GM11168 (cell line): ENCODE results near the gene CPNE6.

Experiments used
- in situ Hi-C: fragments of 300-500 bp; cut with MboI; formaldehyde crosslinking; loops from one replicate; pipeline ENCODE4 v1.12.0; 2022; ENCODE audit warnings: low sequenced_read_pairs; ENCODE audit not compliant: unreplicated experiment

Gene CPNE6

DNA sequence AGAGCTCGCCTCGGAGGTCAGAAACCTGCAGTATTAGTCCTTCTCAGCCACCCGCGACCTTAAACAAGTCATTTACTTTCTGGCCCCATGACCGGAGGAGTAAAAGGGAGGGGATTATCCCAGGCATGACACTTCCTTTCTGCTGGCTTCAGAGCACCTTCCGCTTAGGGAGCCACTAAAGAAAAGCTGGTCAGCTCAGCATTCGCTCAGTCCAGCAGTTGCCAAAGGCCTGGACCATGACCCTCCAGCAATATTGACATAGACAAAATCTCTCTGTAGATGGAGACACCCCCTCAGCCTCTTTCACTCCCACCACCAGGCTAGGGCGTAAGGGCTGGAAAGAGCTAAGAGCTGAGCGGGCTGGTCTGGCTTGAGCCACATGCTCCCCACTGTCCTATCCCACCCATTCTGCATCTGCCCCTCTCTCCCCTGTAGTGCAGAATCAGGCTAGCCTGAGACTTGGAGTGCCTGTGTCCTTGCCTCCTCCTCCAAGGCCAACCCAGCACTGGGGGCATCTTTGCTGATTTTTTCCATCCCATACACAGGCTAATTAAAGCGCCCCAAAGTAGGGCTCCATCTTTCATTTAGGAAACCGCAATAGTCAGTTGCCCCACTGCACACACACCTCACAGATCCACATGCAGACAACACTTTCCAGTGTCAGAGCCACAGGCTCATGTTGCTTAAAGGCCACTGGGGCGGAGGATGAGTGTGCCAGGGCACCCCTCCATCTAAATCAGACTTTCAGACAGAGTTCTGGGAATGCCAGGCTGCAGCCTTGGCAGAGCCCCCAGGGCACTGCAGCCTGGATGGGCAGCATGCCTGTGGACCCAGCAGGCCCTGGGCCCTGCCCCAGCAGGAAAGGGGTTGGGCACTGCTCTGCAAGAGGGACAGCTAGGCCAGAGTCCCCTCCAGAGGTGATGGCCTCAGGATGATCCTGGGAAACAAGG is 4.0 kb upstream of the CPNE6 start:
- in situ Hi-C loops: no loop called here

DNA sequence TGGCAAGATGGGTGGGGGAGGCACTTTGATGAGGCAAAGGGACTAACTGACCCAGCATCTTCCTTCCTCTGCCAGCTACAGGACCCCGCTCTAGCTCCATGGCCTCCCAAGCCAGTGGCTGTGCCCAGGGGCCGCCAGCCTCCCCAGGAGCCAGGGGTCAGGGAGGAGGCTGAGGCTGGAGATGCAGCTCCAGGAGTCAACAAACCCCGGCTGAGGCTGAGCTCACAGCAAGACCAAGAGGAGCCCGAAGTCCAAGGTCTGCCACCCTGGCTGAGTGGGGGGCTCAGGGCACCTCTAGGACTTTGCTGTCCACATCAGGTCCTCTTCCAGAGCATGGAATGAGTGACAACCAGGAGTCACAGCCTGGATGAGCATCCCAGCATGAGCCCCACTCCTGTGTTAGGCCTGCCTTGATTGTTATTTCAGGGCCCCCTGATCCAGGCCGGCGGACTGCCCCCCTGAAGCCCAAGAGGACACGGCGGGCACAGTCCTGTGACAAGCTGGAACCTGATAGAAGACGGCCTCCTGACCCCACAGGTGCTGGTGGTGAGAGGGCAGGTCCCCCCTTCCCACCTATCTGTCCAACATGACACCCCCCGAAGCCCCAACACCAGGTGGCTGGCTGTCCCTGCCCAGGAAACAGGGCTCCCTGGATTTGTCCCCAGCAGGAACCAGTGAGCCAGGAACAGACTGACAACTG is 2.5 kb upstream of the CPNE6 start:
- in situ Hi-C loops: no loop called here

DNA sequence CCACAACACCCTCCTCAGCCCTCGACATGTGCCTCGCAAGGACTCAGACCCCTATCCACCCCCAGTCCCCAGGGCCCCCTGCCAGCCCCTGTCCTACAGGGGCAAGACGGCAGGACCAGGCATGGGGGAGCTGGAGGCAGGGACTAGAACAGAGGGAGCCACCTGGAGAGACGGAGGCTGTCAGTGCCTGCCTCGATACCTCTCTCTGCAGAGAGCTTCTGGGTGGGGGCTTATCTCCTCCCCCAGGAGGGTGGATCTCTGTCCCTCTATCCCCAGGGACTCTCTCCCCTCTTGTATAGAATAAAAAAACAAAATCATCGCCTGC is 2.0 kb upstream of the CPNE6 start:
- in situ Hi-C loops: no loop called here

DNA sequence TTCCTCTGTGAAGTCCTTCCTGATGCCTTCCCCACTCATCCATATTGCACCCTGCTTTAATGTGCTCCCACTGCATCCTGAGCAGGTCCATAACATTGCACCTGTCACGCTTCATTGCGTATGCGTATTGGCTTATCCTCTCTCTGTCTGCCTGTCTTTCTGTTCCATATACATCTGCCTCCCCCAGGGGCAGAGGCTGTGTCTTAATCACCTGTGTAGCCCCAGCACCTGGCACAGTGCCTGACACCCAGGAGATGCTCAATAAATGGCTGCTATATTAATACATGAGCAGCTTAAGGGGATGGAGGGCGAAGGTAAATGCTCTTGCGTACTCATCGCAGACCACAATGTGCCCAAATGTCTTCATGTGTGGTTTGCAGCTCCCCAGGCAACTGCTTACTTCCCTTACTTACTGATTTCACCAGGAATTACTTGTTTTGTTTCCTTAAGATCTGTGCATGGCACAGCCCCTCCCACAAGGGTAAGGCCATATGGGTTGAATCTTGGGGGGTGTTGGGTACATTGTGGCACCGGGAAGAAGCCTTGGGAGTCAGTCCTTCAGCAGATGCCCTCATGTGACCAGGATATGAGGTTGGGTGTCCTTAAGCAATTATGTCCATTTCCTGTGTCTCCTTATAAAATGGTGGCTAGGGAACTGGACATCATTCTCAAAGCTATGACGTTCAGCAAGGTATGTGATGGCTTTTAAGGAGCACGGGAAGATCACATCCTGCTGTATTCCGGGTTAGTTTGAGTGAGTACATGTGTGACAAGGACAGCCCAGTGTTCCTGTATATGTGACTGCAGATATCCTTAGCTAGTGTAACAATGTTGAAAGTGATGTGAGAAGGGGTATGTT is 848 bp upstream of the CPNE6 start:
- in situ Hi-C loops: no loop called here

DNA sequence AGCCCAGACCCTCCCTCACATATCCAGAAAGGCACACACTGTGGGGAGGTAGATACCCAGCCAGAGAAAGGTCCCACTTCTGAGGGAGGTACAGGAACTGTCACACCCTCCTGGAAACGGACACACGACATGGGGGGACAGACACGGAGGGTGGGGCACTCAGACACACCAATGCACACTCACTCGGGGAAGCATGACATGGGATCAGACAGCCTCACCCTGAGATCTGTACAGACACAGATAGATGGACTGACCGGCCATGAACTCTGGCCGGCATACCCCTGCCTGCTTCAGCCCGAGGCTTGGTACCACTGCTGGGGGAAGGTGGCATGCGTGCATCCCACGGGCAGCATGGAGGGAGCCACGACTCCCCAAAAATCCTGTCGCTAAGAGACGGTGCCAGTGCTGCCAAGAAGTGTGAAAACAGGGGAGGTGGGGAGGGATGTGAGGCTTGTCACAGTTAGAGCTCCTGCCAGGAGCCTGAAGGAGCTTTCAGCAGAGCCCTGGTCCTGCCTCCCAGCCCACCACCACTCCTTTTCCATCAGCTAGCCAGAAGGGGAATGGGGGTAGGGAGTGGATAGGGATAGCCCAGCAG is 571 bp downstream of the CPNE6 start:
- in situ Hi-C loops: no loop called here

DNA sequence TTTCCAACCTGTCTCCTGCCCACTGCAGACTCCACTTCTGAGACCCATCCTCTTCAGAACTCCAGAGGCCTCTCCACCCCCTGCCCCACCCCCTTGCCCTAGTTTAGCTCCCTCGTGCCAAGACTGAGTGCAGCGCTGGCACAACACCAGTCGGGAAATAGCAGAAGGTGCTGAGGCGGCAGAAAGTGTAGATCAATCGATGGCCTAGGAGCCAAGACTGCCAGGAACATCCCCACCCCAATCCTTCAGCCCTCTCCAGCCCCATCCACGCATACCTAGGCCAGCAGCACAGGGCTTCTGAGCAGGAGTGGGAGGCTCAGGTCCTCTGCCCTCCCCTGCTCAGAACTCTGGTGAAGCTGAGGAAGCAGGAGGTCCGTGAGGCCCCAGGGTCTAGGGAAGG is 1.1 kb downstream of the CPNE6 start:
- in situ Hi-C loops: no loop called here

DNA sequence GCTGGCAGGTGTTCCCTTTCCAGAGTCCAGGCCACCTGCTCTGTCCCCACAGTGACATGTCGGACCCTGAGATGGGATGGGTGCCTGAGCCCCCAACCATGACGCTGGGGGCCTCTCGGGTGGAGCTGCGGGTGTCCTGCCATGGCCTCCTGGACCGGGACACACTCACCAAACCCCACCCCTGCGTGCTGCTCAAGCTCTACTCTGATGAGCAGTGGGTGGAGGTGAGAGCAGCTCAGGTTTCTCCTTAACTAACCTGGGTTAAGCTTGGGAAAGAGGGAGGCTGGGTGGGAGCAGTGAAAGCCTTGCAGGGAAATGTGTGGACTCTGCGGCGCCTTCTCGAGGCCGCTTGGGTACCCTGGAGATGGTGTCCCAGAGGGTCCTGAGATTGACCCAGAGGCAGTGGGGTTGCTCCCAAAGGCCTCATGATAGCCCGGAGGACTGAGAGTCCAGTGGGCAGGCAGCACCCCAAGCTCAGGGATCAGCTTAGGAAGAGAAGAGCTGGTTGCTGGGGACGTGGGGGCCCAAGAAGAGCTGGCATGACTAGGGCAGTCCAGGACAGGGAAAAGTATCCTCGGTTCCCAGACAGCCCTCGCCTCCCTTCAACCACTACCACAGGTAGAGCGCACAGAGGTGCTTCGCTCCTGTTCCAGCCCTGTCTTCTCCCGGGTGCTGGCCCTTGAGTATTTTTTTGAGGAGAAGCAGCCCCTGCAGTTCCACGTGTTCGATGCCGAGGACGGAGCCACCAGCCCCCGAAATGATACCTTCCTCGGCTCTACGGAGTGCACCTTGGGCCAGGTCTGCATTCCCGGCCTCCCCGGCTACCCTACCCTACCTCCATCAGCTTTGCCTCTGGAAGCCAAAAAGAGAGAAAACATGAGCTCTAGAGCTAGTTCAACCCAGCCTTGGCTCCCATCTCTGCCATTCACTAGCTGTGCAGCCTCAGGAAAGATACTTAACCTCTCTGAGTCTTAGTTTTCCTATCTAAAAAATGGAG is 1.8 kb downstream of the CPNE6 start:
- in situ Hi-C loops: no loop called here

DNA sequence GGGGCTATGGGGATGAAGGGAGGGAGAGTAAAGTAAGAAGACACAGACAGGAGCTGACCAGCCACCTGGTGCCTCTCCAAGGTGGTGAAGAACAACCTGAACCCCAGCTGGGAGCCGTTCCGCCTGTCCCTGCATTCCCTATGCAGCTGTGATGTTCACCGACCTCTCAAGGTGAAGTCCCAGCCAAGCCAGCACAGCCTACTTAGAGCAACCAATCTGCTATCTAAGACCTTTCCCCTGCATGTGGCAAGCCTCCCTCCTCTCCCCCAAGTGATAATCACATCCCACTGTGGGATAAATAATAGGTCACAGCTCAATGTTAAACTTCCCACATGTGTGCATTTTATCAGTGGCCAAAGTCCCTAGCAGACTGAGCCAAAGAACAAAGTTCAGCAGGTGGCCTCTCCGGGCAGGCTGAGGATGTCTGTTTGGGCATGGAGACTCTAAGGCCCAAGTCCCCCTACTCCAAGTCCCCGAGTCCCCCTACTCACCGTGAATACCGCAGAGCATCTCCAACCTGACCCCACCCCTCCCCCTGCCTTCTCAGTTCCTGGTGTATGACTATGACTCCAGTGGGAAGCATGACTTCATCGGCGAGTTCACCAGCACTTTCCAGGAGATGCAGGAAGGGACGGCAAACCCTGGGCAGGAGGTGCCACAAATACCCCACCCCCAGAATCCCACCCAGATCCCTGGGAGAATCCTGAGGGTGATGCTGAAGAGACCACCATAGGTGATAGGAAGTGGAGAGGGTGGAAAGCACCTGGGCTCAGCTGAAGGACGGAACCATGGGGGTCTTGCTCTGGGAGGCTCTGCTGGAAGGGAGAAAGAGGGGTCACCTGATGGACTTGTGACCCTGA is 3.5 kb downstream of the CPNE6 start:
- in situ Hi-C loops: loop anchor here (25.0 kb wide), 1 partner anchor 88 kb away; the partner anchor contains the start of gene DHRS4L2

DNA sequence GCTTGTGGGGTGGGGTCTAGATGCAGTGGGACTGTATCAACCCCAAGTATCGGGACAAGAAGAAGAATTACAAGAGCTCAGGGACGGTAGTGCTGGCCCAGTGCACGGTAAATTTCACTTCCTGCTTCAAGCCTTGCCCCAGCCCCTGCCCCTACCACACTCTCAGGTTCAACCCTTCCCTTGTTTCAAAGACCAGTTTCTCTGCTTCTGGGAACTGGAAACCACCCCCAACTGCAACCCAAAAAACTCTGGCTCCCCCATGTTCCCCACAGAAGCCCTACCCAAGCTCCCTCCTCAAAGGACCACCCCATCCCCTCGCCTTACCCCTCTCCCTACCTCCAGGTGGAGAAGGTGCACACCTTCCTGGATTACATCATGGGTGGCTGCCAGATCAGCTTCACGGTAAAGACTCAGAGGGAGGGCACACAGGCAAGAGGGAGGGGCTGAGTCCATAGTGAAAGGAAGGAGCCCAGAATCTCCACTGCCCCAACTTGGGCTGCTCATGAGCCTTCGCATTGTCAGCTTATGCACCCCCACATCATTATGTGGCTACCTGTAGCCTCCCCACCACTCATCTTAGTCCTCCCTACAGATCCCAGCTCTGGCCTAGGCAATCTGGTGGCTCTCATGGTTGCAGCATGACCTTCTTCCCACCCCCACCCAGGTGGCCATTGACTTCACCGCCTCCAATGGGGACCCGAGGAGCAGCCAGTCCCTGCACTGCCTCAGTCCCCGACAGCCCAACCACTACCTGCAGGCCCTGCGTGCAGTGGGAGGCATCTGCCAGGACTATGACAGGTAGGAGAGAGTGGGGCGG is 4.3 kb downstream of the CPNE6 start:
- in situ Hi-C loops: loop anchor here (25.0 kb wide), 1 partner anchor 88 kb away; the partner anchor contains the start of gene DHRS4L2

DNA sequence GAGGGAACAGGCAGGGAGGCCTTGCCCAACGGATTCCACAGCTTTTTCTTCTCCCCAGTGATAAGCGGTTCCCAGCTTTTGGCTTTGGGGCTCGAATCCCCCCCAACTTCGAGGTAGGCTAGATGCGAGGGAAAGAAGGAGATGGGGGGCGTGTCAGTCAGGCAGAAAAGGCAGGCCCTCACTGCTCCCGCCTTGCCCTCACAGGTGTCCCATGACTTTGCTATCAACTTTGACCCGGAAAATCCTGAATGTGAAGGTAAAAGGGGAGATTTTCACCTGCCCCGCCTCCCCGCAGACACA is 4.9 kb downstream of the CPNE6 start:
- in situ Hi-C loops: loop anchor here (25.0 kb wide), 1 partner anchor 89 kb away; the partner anchor contains the start of gene DHRS4L2

DNA sequence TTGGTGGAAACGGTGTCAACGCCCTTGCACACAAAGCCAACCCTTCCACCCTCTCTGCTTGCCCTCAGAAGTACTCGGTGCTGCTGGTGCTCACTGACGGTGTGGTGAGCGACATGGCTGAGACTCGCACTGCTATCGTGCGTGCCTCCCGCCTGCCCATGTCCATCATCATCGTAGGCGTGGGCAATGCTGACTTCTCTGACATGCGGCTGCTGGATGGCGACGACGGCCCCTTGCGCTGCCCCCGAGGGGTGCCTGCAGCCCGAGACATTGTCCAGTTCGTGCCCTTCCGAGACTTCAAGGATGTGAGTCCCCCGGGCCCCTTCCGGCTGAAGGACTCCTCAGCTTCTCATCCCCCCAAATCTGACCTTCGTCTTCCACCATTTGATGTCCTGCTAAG is 5.7 kb downstream of the CPNE6 start:
- in situ Hi-C loops: loop anchor here (25.0 kb wide), 1 partner anchor 90 kb away; the partner anchor contains the start of gene DHRS4L2

DNA sequence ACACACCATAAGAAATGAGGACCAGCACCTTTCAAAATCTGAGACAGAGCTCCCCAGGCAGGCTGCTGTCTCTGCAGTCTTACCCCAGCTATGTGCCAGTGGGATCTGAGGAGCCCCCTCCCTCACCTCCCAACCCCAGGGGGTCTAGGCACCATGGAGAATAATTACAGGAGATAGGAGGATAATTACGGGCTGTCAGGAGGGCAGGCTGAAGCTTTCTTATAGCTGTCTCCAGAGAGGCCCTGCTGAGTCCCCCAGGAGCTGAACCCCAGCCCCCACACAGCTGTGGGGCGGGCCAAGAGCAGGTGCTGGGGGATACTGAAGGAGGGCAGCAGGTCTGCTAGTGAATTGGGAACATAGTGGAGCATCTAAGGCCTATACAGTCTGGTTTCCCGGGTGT is 6.8 kb downstream of the CPNE6 start:
- in situ Hi-C loops: loop anchor here (25.0 kb wide), 1 partner anchor 91 kb away; the partner anchor contains the start of gene DHRS4L2

DNA sequence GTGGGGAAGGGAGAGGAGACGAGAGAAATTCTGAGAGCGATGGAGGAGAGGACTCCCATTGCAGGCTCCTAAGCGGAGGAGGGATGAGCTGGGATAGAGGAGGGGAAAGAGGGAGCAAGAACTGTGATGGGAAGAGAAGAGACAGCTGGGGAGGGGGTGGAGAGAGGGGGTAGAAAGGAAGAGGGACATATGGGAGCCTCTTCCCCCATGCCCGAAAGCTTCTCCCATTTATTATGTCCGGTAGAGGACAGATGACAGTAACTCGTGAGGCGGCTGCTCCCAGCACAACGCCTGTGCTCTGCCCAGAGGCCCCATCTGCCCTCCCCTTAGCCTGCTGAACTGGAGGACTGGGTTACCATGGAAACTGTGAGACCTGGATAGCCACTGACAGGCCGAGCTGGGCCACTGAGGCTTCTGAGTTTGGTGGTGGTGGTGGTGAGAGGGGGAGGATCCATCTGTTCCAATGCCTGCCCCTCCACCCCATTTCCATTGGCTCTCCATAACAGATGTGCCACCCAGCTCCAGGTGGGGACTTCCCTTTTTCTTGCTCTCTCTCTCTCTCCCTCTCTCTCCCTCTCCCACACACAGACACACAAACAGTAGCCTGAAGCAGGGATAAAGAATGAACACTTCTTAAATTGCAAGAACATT is 8.3 kb downstream of the CPNE6 start:
- in situ Hi-C loops: loop anchor here (25.0 kb wide), 1 partner anchor 92 kb away; the partner anchor contains the start of gene DHRS4L2

DNA sequence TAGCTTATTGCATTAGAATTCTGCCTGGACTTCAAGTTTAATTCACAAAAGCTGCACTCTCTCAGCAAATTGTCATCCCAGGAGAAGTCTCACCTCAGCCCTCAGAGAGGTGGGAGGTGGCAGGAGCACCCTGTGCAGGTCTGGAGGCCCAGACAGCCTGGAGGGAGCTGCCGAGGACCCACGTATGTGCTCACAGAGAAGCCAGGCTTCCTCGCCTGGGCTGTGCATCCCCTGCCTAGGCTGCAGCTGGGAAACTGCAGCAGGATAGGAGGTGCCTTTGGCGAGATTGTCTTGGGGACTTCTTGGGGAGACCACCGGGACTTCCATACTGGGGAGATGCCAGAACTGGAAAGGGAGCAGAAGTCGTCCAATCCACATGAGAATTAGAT is 8.8 kb downstream of the CPNE6 start:
- in situ Hi-C loops: loop anchor here (25.0 kb wide), 1 partner anchor 93 kb away; the partner anchor contains the start of gene DHRS4L2

DNA sequence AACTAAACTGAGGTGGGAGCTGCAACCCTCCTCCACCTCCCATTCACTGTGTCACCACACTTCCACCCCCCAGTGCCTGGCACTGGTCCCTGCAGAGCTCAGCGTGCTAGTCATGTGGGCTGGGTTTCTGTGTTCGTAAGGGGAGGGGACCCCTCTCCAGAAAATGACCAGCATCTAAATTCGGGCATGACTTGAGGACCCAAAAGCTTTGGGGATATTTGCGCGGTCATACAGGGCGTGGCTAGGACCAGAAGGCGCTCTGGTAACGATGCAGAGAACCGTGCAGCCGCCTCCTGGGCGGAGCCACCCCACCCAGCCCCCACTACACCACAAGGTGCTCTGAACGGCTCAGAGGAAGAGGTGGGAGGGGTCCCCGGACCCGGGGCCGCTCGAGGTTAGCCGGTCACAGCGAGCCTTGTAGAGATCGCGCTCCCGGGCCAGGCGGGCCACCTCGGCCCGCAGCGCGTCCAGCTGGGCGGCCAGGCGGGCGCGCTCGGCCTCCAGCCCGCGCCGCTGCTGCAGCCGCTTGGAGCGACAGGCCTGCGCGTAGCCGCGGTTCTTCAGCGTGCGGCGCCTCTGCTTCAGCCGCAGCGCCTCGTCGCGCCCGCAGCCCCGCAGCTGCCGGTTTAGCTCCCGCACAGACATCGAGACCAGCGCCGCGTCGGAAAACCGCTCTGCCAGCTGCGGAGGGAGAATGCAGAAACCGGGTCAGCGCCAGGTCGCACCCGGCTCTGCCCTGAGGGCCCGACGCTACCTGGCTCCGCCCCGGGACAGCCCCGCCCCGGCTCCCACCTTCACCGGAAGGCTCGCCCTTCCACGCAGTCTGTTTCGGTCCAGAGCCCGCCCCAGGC is 9.8 kb downstream of the CPNE6 start:
- in situ Hi-C loops: loop anchor here (25.0 kb wide), 1 partner anchor 94 kb away; the partner anchor contains the start of gene DHRS4L2
